Astrocyte (in vitro differentiated cells and primary cell): ENCODE results near the gene XPC. TPM values are rescaled to one million over a fixed set of nuclear protein-coding genes. Genes with fewer than 3 reads are reported as not detected.

Experiments used
- DNase-seq: peaks from one replicate; pipeline ENCODE4 v3.0.0-alpha.2; 2010; ENCODE audit warnings: low read depth
- FAIRE-seq: peaks from 2 replicates; lab custom pipeline; 2011; peaks lifted over from hg19 to GRCh38; lab: Jason Lieb, UNC
- H2AFZ ChIP-seq: 2 replicates; pipeline ENCODE4 v1.6.0; 2012; ENCODE audit warnings: low read depth, low read length, inconsistent platforms
- H3K27ac ChIP-seq: 2 replicates; pipeline ENCODE4 v1.5.1; 2011; ENCODE audit warnings: low read depth, low read length, inconsistent platforms
- H3K27me3 ChIP-seq: 2 replicates; pipeline ENCODE4 v1.6.0; 2011; ENCODE audit warnings: low read length, inconsistent platforms; ENCODE audit not compliant: insufficient read depth
- H3K36me3 ChIP-seq: 2 replicates; pipeline ENCODE4 v1.5.1; 2011; ENCODE audit warnings: low read length, inconsistent platforms; ENCODE audit not compliant: insufficient read depth
- H3K4me1 ChIP-seq: 2 replicates; pipeline ENCODE4 v1.5.1; 2011; ENCODE audit warnings: low read length, inconsistent platforms; ENCODE audit not compliant: insufficient read depth
- H3K4me2 ChIP-seq: 2 replicates; pipeline ENCODE4 v1.6.0; 2012; ENCODE audit warnings: low read length, inconsistent platforms
- H3K4me3 ChIP-seq: 2 replicates; pipeline ENCODE4 v1.5.1; 2011; ENCODE audit warnings: low read depth, mild to moderate bottlenecking, low read length, inconsistent platforms; ENCODE audit not compliant: insufficient read depth
- H3K79me2 ChIP-seq: 2 replicates; pipeline ENCODE4 v1.6.0; 2012; ENCODE audit warnings: mild to moderate bottlenecking, low read length, inconsistent platforms; ENCODE audit not compliant: insufficient read depth
- H3K9ac ChIP-seq: 2 replicates; pipeline ENCODE4 v1.6.0; 2012; ENCODE audit warnings: mild to moderate bottlenecking, low read length, inconsistent platforms
- H3K9me3 ChIP-seq: 2 replicates; pipeline ENCODE4 v1.5.1; 2012; ENCODE audit warnings: low read depth, mild to moderate bottlenecking, low read length, inconsistent platforms; ENCODE audit not compliant: insufficient read depth
- H4K20me1 ChIP-seq: 2 replicates; pipeline ENCODE4 v1.6.0; 2012; ENCODE audit warnings: low read length, inconsistent platforms; ENCODE audit not compliant: insufficient read depth
- H3K27ac Mint-ChIP-seq: one replicate; pipeline ENCODE4 v1.8.0; 2021; ENCODE audit warnings: mild to moderate bottlenecking, mixed read lengths; ENCODE audit not compliant: unreplicated experiment
- H3K27me3 Mint-ChIP-seq: one replicate; pipeline ENCODE4 v1.8.0; 2021; ENCODE audit warnings: low read depth, mixed read lengths; ENCODE audit not compliant: unreplicated experiment
- H3K36me3 Mint-ChIP-seq: one replicate; pipeline ENCODE4 v1.8.0; 2021; ENCODE audit warnings: low read depth, mixed read lengths; ENCODE audit not compliant: unreplicated experiment
- H3K4me1 Mint-ChIP-seq: one replicate; pipeline ENCODE4 v1.8.0; 2021; ENCODE audit warnings: low read depth, mixed read lengths; ENCODE audit not compliant: unreplicated experiment
- H3K4me3 Mint-ChIP-seq: one replicate; pipeline ENCODE4 v1.8.0; 2021; ENCODE audit warnings: mild to moderate bottlenecking, moderate library complexity, mixed read lengths; ENCODE audit not compliant: unreplicated experiment
- H3K9me3 Mint-ChIP-seq: one replicate; pipeline ENCODE4 v1.8.0; 2021; ENCODE audit warnings: mild to moderate bottlenecking, mixed read lengths; ENCODE audit not compliant: unreplicated experiment
- EZH2 ChIP-seq: IDR thresholded peaks from 2 replicates; pipeline ENCODE4 v1.6.1; 2012; ENCODE audit warnings: mild to moderate bottlenecking, low read length, inconsistent platforms; ENCODE audit not compliant: insufficient read depth
- total RNA-seq: library from RNA; stranded (reverse); gene quantifications from 2 replicates; pipeline ENCODE4 v1.2.1, GENCODE V29; 2021
- TF ChIP-seq, protein P1 (sequence below): IDR thresholded peaks from 2 replicates; pipeline ENCODE4 v1.5.1; 2011; ENCODE audit warnings: low read depth, mild to moderate bottlenecking, inconsistent platforms, low read length, moderate library complexity; ENCODE audit not compliant: insufficient read depth

XPC gene
- total RNA-seq, 1 donor from 2014 or later, result 33.6 TPM

DNA sequence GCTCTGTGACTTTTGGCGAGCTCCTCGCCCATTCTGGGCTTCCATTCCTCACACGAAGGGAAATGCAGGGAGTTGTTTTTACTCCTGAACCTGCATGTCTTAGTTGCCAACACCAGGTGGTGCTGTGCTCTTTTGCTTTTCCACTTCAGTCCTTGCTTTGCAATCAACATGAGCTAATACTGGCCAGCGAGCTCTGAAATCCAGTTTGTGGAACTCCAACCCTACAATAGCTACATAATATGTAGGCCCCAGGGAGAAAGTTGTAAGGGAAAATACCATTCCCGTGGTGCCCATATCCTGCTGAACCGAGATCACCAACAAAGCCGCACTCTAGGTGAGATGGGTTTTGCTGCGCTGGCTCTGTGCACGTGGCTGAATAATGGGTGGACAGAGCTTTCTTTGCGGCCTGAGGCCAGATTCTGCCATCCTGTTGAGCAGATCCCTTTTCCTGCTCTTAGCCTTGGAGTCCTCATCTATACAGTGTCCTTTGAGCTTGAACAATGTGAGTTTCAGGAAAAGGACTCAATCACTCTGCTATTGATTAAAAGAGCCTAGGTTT lies 25.2 kb upstream of the XPC start:
- Histone ChIP-seq H3K4me1 (peaks cover 24% of the 10 kb centered on the region), H2AFZ (no peak overlapping the region), H4K20me1 (no peaks in the 10 kb centered on the region), H3K27me3 (no peaks in the 10 kb centered on the region), H3K4me3 (no peak overlapping the region), H3K4me2 (peak overlapping the region; percentile 22), H3K79me2 (no peaks in the 10 kb centered on the region), H3K9me3 (no peaks in the 10 kb centered on the region), H3K36me3 (peaks cover 6% of the 10 kb centered on the region), H3K27ac (no peak overlapping the region), H3K9ac (no peak overlapping the region)
- no peak overlapping the region for H3K27ac Mint-ChIP-seq
- no peaks in the 10 kb centered on the region for H3K36me3 Mint-ChIP-seq
- H3K9me3 Mint-ChIP-seq, result no peaks in the 10 kb centered on the region
- H3K4me1 Mint-ChIP-seq, result peaks cover 15% of the 10 kb centered on the region
- H3K4me3 Mint-ChIP-seq, result no peak overlapping the region
- DNase-seq (peak; percentile 63), FAIRE-seq (no peak)
- TF ChIP-seq EZH2, result no peak
- TF ChIP-seq, protein P1, sequence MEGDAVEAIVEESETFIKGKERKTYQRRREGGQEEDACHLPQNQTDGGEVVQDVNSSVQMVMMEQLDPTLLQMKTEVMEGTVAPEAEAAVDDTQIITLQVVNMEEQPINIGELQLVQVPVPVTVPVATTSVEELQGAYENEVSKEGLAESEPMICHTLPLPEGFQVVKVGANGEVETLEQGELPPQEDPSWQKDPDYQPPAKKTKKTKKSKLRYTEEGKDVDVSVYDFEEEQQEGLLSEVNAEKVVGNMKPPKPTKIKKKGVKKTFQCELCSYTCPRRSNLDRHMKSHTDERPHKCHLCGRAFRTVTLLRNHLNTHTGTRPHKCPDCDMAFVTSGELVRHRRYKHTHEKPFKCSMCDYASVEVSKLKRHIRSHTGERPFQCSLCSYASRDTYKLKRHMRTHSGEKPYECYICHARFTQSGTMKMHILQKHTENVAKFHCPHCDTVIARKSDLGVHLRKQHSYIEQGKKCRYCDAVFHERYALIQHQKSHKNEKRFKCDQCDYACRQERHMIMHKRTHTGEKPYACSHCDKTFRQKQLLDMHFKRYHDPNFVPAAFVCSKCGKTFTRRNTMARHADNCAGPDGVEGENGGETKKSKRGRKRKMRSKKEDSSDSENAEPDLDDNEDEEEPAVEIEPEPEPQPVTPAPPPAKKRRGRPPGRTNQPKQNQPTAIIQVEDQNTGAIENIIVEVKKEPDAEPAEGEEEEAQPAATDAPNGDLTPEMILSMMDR, result peak; percentile 92
- H3K27me3 Mint-ChIP-seq, result peaks cover 2% of the 10 kb centered on the region

DNA sequence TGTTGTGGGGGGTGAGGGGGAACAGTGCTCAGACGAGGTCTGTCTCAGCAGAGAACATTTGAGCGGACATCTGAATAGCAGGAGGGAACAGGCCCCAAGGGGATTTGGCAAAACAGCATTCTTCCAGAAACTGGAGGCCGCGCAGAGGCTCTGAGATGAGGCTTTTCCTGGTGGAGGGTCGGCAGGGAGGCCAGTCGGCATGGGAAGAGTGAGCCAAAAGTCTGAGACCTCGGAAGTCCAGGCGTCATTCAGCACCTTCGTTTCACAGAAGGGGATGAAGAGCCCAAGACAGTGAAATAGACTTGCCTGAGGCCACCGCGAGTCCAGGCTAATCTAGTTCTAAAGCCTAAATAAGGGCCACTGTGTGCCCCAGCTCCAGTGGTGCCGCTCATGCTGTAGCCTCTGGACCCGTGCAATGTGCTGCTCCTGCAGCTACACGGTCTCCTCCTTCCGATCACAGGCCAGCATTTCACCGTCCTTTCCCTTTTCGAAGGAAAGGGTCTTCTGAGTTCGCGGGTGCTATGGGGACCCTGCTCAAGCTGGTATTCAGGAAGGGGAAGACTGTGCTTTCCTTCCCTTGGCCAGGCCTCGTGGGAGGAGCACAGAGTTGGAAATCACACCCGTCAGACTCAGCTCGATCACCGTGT lies 24.6 kb upstream of the XPC start:
- peaks cover 6% of the 10 kb centered on the region for H3K36me3 ChIP-seq
- no peaks in the 10 kb centered on the region for H4K20me1 ChIP-seq
- H3K4me3 ChIP-seq, result no peak overlapping the region
- H3K4me2 ChIP-seq, result peak overlapping the region; percentile 22
- DNase-seq, result no peak
- Mint-ChIP-seq H3K9me3 (no peaks in the 10 kb centered on the region), H3K4me3 (no peak overlapping the region), H3K27me3 (peaks cover 2% of the 10 kb centered on the region), H3K4me1 (peaks cover 15% of the 10 kb centered on the region), H3K36me3 (peaks cover 3% of the 10 kb centered on the region), H3K27ac (peak overlapping the region; percentile 69)
- no peaks in the 10 kb centered on the region for H3K27me3 ChIP-seq
- peaks cover 20% of the 10 kb centered on the region for H3K4me1 ChIP-seq
- no peak overlapping the region for H2AFZ ChIP-seq
- H3K9ac ChIP-seq, result no peak overlapping the region
- no peak for FAIRE-seq
- H3K27ac ChIP-seq, result no peak overlapping the region
- H3K79me2 ChIP-seq, result no peaks in the 10 kb centered on the region
- no peaks in the 10 kb centered on the region for H3K9me3 ChIP-seq
- TF ChIP-seq, protein P1, result no peak
- no peak for TF ChIP-seq EZH2
